Activated T-cell treated with anti-CD3 and anti-CD28 coated beads, Interleukin-2, amount 50 U/mL, for 72 hours (primary cell): ENCODE data around the gene SEMA3F. TPM values are rescaled to one million over a fixed set of nuclear protein-coding genes. Genes with fewer than 3 reads are reported as not detected.

ENCODE experiments used
- ATAC-seq, 2 donors: fragments of 150-1000 bp; cut with Tn5 transposase; replicated peaks in 1 of 2; 2 replicates each; pipeline ENCODE4 v1.10.0; 2021; ENCODE audit warnings: moderate library complexity in 2 of 2, mild to moderate bottlenecking in 1 of 2
- DNase-seq, 2 donors: peaks; one replicate each; pipeline ENCODE4 v3.0.0; 2021 to 2022; ENCODE audit warnings: mixed read lengths in 1 of 2
- H3K27ac Mint-ChIP-seq: one replicate; pipeline ENCODE4 v1.8.0; 2022; ENCODE audit warnings: mild to moderate bottlenecking, moderate library complexity, mixed read lengths
- H3K27me3 Mint-ChIP-seq: one replicate; pipeline ENCODE4 v1.8.0; 2022; ENCODE audit warnings: low read depth, mixed read lengths
- H3K36me3 Mint-ChIP-seq, 2 donors: one replicate each; pipeline ENCODE4 v1.8.0; 2022; ENCODE audit warnings: mixed read lengths in 2 of 2, mild to moderate bottlenecking in 1 of 2; ENCODE audit not compliant: insufficient read depth in 2 of 2
- H3K4me1 Mint-ChIP-seq: one replicate; pipeline ENCODE4 v1.8.0; 2022; ENCODE audit warnings: low read depth, mixed read lengths
- H3K4me3 Mint-ChIP-seq, 2 donors: one replicate each; pipeline ENCODE4 v1.8.0; 2022; ENCODE audit warnings: mild to moderate bottlenecking in 2 of 2, mixed read lengths in 2 of 2, moderate library complexity in 2 of 2
- H3K9me3 Mint-ChIP-seq, 2 donors: one replicate each; pipeline ENCODE4 v1.8.0; 2022; ENCODE audit warnings: mixed read lengths in 2 of 2
- total RNA-seq, 2 donors: library from RNA; stranded (reverse); gene quantifications; one replicate each; pipeline ENCODE4 v1.2.3, GENCODE V29; 2022

SEMA3F gene
- total RNA-seq, 2 donors from 2014 or later = 0.25 TPM; not detected in 1

DNA sequence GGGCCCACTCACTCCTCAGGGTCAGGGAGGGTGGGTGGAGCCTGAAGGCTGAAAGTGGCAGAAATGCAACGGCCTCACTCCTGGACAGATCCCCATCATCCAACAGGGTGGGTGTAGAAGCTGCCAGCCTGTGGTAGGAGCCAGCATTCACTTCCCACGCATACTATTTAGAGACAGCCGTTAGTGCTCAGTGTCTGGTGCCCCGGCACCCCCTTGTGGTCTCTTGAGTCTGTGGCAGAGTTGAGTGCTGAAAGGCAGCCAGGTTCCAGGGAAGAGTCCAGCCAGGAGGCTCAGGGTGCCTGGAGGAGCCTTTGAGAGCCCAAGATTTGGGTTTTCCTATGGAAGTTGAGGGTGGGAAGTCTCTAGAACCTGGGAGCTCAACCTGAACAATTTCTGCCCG is 34.1 kb downstream of the SEMA3F start:
- ATAC-seq (peak; percentile 58 to 67), DNase-seq (peak; percentile 49 to 60)
- no peaks in the 10 kb centered on the region for H3K9me3 Mint-ChIP-seq
- H3K27ac Mint-ChIP-seq = no peak overlapping the region
- H3K27me3 Mint-ChIP-seq = no peaks in the 10 kb centered on the region
- no peaks in the 10 kb centered on the region for H3K36me3 Mint-ChIP-seq
- peaks cover 1% of the 10 kb centered on the region for H3K4me1 Mint-ChIP-seq
- no peak overlapping the region for H3K4me3 Mint-ChIP-seq

DNA sequence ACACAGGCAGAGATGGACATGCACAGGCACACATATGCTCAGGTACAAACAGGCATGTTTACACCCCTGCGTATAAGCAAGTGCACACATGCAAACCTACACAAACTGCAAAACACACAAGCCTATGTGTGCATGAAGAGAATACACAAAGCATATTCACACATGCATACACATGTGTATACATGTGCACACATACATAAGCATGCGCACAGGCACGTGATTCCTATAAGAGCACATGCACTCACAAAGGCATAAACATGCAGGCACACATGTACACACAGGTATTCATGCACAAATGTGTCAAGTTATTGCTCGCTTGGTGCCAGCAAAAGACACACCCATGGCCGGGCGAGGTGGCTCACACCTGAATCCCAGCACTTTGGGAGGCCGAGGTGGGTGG is 34.9 kb downstream of the SEMA3F start:
- ATAC-seq (no peak), DNase-seq (no peak)
- no peak overlapping the region for H3K27ac Mint-ChIP-seq
- H3K36me3 Mint-ChIP-seq = no peaks in the 10 kb centered on the region
- no peaks in the 10 kb centered on the region for H3K27me3 Mint-ChIP-seq
- no peak overlapping the region for H3K4me3 Mint-ChIP-seq
- no peaks in the 10 kb centered on the region for H3K9me3 Mint-ChIP-seq
- peaks cover 9% of the 10 kb centered on the region for H3K4me1 Mint-ChIP-seq

DNA sequence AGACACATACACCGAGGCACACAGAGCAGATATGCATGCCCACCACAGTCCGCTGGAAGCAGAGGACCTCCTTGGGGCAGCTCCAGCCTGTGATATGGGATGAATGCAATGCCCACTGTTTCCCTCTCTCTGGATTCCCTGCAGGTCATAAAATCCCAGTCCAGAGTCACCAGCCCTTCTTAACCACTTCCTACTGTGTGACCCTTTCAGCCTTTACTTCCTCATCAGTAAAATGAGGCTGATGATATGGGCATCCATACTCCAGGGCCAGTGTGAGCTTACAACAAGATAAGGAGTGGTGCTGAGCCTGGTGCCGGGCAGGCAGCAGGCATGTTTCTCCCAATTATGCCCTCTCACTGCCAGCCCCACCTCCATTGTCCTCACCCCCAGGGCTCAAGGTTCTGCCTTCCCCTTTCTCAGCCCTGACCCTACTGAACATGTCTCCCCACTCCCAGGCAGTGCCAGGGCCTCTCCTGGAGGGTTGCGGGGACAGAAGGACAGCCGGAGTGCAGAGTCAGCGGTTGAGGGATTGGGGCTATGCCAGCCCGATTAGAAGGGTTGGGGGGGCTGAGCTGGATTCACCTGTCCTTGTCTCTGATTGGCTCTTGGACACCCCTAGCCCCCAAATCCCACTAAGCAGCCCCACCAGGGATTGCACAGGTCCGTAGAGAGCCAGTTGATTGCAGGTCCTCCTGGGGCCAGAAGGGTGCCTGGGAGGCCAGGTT is 36.0 kb downstream of the SEMA3F start, which contains the start of gene GNAT1:
TSS of gene GNAT1 (plus strand) at position 675 of the 725 bp plus-strand sequence. CDS start 116 bp downstream, outside the sequence.
- no peaks in the 10 kb centered on the region for H3K36me3 Mint-ChIP-seq
- H3K27ac Mint-ChIP-seq = no peak within 1 kb of the TSS

DNA sequence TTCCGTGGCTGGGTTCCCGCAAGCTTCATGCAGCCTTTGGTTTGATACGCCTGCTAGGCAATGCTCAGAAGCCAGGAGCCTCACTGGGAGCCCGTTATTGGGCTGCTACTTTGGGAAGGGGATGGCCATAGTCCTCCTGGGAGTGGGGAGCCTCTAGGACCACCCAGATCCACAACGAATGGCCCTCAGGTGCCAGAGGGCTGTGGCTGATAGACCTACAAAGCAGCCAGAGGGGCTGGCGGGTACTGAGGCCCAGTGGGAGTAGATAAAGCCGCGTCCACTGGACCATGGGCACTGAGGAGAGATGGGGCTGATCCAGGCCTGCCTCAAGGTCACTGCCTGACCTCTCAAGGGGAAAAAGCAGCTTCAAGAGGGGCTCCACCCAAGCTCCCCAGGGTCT is 37.0 kb downstream of the SEMA3F start:
- ATAC-seq = no peak
- Mint-ChIP-seq H3K36me3 (no peaks in the 10 kb centered on the region), H3K27me3 (peaks cover under 1% of the 10 kb centered on the region), H3K4me1 (peaks cover 12% of the 10 kb centered on the region), H3K4me3 (no peak overlapping the region), H3K27ac (no peak overlapping the region), H3K9me3 (no peaks in the 10 kb centered on the region)
- DNase-seq = no peak

More for the DNA sequence above, 36.0 kb downstream of the SEMA3F start, which contains the start of gene GNAT1:
- H3K9me3 Mint-ChIP-seq = no peaks in the 10 kb centered on the region
- peaks cover 12% of the 10 kb centered on the region for H3K4me1 Mint-ChIP-seq
- ATAC-seq = no peak
- DNase-seq = no peak
- no peaks in the 10 kb centered on the region for H3K27me3 Mint-ChIP-seq
- H3K4me3 Mint-ChIP-seq = no peak within 1 kb of the TSS

DNA sequence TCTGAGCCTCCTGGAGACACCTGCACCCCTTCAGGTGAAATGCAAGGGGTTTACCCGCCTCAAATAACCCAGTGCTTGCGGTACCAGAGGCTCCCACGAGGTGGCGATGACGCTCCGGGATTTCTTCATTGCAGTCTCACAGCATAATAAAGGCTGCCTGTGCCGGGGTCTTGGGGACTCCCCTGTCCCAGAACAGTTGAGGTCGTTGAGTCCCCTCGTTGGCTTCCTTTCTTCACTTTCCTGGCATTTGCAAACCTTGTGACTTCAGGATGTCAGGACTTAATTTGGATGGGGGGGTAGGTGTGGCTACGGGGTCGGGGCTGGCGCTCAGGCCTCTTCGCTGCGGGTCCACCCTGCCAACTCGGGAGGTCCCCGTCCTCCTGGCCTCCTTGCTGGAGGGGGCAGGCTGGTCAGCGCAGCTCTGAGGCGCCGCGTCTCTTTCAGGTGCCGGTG is 37.6 kb downstream of the SEMA3F start:
- ATAC-seq (peak; percentile 44 to 57), DNase-seq (peak; percentile 82 to 87)
- Mint-ChIP-seq H3K27me3 (peaks cover 5% of the 10 kb centered on the region), H3K4me3 (peak overlapping the region; percentile 29 to 57), H3K27ac (no peak overlapping the region), H3K4me1 (peaks cover 12% of the 10 kb centered on the region), H3K36me3 (no peaks in the 10 kb centered on the region), H3K9me3 (no peaks in the 10 kb centered on the region)

DNA sequence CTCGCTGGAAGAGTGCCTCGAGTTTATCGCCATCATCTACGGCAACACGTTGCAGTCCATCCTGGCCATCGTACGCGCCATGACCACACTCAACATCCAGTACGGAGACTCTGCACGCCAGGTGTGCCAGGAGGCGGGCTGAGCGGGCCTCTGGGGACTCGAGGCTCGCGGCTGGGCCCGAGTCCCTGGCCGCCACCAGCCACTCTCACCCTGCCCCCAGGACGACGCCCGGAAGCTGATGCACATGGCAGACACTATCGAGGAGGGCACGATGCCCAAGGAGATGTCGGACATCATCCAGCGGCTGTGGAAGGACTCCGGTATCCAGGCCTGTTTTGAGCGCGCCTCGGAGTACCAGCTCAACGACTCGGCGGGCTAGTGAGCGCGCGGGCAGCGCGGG is 38.2 kb downstream of the SEMA3F start:
- Mint-ChIP-seq H3K9me3 (no peaks in the 10 kb centered on the region), H3K4me3 (no peak overlapping the region), H3K36me3 (no peaks in the 10 kb centered on the region), H3K27me3 (peaks cover 5% of the 10 kb centered on the region), H3K27ac (no peak overlapping the region), H3K4me1 (peaks cover 12% of the 10 kb centered on the region)
- no peak for DNase-seq
- no peak for ATAC-seq

DNA sequence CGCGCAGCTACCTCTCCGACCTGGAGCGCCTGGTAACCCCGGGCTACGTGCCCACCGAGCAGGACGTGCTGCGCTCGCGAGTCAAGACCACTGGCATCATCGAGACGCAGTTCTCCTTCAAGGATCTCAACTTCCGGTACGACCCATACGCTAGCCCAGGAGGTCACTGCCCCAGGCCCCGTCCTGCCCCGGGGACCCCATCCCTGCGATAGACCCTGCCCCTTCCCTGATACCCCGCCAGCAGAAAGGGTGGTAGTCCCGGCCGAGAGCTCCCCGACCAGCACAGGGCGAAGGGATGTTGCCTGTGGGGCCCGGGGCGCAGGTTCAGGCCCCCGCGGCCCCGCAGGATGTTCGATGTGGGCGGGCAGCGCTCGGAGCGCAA is 38.6 kb downstream of the SEMA3F start:
- Mint-ChIP-seq H3K9me3 (no peaks in the 10 kb centered on the region), H3K27ac (no peak overlapping the region), H3K36me3 (no peaks in the 10 kb centered on the region), H3K4me1 (peaks cover 12% of the 10 kb centered on the region), H3K27me3 (peaks cover 5% of the 10 kb centered on the region), H3K4me3 (peak overlapping the region; percentile 51 to 68)
- DNase-seq (no peak), ATAC-seq (no peak)

DNA sequence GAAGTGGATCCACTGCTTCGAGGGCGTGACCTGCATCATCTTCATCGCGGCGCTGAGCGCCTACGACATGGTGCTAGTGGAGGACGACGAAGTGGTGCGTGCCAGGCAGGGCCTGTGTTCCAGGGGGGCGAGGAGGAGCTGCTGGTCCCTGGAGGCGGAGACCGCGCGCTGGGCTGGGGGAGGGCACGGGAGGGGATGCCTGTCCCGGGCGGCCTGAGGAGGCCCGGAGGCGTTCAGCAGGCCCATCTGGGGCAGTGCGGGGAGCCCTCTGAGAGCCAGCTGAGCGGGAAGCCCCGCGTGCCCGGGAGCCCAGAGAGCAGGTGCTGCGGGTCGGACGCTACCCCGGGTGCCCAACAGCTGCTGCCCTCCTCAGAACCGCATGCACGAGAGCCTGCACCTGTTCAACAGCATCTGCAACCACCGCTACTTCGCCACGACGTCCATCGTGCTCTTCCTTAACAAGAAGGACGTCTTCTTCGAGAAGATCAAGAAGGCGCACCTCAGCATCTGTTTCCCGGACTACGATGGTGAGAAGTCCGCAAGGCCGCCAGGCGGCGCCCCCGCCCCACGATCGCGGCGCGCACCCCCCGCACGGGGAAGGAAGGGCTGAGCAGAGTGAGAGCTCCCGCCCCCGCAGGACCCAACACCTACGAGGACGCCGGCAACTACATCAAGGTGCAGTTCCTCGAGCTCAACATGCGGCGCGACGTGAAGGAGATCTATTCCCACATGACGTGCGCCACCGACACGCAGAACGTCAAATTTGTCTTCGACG is 39.2 kb downstream of the SEMA3F start:
- Mint-ChIP-seq H3K36me3 (no peaks in the 10 kb centered on the region), H3K4me3 (peak overlapping the region; percentile 51 to 68), H3K9me3 (no peaks in the 10 kb centered on the region), H3K4me1 (peaks cover 12% of the 10 kb centered on the region), H3K27me3 (peaks cover 10% of the 10 kb centered on the region), H3K27ac (no peak overlapping the region)
- ATAC-seq (peak; percentile 84 to 88), DNase-seq (peak; percentile 87)

DNA sequence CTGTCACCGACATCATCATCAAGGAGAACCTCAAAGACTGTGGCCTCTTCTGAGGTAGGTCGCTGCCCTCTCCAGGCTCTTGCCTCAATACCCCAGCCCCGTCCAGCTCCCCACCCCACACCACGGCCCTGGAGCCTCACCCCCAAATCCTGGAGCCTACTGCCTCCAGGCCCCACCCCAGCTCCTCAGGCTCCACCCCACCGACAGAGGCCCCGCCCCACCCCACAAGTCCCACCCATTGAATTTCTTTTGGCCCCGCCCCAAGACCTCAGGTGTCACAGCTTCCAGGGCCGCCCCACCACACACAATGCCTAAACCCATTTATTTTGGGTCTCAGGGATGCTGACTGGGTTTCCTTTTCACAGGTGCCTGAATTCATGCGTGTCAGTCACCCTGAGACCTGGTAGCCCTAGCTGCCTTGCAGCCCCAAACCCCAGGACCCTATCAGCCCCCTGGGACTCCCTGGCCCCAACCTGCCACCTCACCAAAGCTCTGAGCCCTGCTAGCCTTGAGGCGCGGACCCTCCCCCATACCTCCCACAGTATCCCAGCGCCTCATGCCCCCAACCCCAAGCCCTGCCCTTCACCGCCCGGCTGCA is 39.9 kb downstream of the SEMA3F start:
- H3K4me3 Mint-ChIP-seq = peak overlapping the region; percentile 50 to 67
- peaks cover 12% of the 10 kb centered on the region for H3K27me3 Mint-ChIP-seq
- peak; percentile 46 to 47 for DNase-seq
- H3K27ac Mint-ChIP-seq = no peak overlapping the region
- H3K4me1 Mint-ChIP-seq = peaks cover 12% of the 10 kb centered on the region
- H3K9me3 Mint-ChIP-seq = no peaks in the 10 kb centered on the region
- peak; percentile 61 to 66 for ATAC-seq
- H3K36me3 Mint-ChIP-seq = no peaks in the 10 kb centered on the region

DNA sequence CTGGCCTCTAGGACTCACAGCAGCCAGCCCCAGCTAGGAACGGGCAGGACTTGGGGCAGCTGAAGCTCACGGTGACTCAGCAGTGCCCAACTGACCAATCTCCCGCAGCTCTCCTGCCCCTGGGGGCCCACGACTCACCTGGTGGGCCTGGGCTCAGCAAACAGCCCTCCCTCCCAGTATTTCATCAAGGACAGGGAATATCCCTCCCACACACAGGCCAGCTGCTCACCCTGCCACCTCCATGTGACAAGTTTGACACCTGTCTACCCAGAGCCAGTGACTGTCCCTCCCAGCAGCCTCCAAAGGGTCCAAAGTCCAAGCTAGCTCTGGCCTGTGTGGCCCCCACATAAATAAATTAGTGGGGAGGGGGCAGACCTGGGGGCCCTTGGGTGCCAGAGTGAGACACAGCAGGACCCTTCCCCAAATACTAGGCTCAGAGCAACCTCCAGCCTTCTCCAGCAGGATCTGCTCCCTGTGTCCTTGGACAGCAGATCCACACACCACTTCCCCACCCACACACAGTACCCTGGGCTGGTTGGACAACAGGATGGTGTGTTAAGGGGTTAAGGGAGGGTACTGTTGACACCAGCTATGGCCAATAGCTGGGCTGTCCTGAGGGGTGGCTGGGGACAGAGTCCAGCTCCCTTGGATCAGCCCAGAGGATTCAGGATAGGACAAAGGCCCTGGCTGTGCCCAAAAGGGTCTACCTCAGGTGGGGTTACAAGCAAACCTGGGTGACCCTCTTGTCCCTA is 40.6 kb downstream of the SEMA3F start:
- Mint-ChIP-seq H3K36me3 (no peaks in the 10 kb centered on the region), H3K4me3 (no peak overlapping the region), H3K27me3 (peaks cover 12% of the 10 kb centered on the region), H3K27ac (no peak overlapping the region), H3K9me3 (no peaks in the 10 kb centered on the region), H3K4me1 (peaks cover 12% of the 10 kb centered on the region)
- DNase-seq (no peak), ATAC-seq (no peak)

DNA sequence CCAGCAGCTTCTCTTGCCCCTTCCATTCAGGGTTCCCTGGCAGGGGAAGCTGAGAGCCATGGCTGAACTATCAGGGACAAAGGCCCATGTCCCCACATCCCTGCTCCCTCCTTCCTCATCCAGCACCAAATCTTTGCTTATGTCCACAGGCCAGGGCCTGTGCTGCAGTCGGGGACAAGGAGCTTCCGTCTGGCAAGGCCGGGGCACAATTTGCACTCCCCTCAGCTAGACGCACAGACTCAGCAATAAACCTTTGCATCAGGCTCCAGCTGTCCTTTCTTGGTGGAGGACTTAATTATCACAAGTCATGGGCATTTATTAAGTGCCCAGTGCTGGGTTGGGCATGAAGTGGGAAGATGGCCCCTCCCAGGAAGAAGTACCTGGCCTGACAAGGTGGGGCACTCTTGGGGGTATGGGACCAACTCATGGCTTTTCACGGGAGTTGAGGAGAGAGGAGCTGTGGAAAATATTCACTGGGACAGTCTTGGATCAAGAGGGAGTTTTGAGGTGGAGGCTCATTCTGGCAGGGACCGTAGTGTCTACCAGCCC is 41.2 kb downstream of the SEMA3F start:
- Mint-ChIP-seq H3K27ac (no peak overlapping the region), H3K9me3 (no peaks in the 10 kb centered on the region), H3K36me3 (no peaks in the 10 kb centered on the region), H3K27me3 (peaks cover 12% of the 10 kb centered on the region), H3K4me3 (no peak overlapping the region), H3K4me1 (peaks cover 12% of the 10 kb centered on the region)
- DNase-seq (no peak), ATAC-seq (no peak)

DNA sequence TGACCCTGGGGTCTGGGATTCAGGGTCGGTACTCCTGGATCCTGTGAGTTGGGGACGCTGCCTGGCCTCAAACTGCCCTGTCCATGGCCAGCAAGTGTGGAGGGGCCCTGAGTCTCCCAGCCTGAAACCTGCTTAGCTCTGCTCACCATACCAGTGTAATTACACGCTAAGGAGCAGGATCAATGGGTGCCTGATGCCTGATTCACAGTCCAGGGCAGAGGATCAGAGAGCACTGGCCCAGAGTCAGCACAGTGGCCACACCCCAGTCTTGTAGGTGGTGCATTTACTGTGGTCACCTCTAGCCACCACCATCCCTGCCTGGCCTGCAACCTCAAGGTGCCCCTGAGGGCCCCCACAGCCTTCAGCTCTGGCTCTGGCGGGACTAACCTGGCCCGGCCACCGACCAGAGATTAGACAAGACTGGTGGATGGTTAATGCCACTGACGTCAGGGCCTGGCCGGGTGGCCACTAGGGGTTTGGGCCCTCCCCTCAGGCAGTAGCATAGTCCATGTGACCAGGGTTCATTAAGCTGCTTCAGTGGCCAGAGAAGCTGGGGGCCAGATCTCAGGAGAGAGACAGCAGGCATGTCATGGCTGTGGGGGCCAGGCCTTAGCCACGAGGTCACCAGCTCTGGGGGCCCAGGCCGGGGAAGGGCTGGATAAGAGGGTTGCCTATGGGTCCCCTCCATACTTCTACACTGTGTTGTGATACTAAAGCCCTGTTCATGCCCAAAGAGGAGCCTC is 46.6 kb downstream of the SEMA3F start:
- Mint-ChIP-seq H3K36me3 (no peaks in the 10 kb centered on the region), H3K4me3 (no peak overlapping the region), H3K9me3 (no peaks in the 10 kb centered on the region), H3K27me3 (peaks cover 39% of the 10 kb centered on the region), H3K27ac (no peak overlapping the region), H3K4me1 (no peaks in the 10 kb centered on the region)
- ATAC-seq = no peak
- DNase-seq = no peak
